Testis (tissue), 2 donors: ENCODE measurements around the gene MRPS33.

ENCODE experiments used
- POLR2A ChIP-seq: fragments of 450-650 bp; IDR thresholded peaks from one replicate; pipeline ENCODE4 v1.6.1; 2017; ENCODE audit warnings: antibody characterized with exemption, mild to moderate bottlenecking, moderate library complexity
- TF ChIP-seq, protein P1 (sequence below), 3 experiments: fragments of 450-650 bp in 2 of 3; fragments of 200-600 bp in 1 of 3; sonication (generic) in 1 of 3; IDR thresholded peaks; one replicate each; pipeline ENCODE4 v1.5.1; 2016 to 2019; ENCODE audit warnings: antibody characterized with exemption in 3 of 3, mild to moderate bottlenecking in 2 of 3, moderate library complexity in 1 of 3

DNA sequence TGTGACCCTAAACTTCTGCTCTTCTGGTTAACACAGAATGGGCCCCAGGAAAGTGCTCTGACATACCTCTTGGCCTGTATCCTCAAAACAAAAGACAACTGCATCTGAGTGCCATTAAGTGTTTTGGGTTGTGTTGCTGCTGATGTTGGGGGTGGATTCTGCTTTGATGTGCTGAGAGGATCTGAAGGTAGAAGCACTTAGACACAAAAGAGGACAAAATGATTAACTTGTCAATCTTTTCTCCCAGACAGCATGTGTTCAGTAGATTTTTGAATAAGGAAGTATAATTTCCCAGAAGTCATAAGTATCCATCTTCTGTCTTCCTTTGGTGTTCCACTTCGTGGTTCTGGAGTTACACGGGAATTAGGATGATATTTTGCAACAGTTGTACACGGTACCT, 43.0 kb upstream of the MRPS33 start:
- TF ChIP-seq, protein P1, sequence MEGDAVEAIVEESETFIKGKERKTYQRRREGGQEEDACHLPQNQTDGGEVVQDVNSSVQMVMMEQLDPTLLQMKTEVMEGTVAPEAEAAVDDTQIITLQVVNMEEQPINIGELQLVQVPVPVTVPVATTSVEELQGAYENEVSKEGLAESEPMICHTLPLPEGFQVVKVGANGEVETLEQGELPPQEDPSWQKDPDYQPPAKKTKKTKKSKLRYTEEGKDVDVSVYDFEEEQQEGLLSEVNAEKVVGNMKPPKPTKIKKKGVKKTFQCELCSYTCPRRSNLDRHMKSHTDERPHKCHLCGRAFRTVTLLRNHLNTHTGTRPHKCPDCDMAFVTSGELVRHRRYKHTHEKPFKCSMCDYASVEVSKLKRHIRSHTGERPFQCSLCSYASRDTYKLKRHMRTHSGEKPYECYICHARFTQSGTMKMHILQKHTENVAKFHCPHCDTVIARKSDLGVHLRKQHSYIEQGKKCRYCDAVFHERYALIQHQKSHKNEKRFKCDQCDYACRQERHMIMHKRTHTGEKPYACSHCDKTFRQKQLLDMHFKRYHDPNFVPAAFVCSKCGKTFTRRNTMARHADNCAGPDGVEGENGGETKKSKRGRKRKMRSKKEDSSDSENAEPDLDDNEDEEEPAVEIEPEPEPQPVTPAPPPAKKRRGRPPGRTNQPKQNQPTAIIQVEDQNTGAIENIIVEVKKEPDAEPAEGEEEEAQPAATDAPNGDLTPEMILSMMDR (IDR thresholded peaks at IDR 0.05), result no peak
- no peak for TF ChIP-seq POLR2A
